GM23338 (cell line): ENCODE data around the gene ACSM4. TPM values are rescaled to one million over a fixed set of nuclear protein-coding genes. Genes with fewer than 3 reads are reported as not detected.
"Not testable (repeated sequence)": the region's sequence is repeated elsewhere in the genome, so short reads cannot be mapped to it uniquely, and the experiment has no call there.

ENCODE experiments used
- ATAC-seq: fragments of 200-7000 bp; cut with Tn5 transposase; 3 replicates; pipeline ENCODE4 v1.9.1; 2020
- DNase-seq: peaks from one replicate; pipeline ENCODE4 v3.0.0-alpha.2; 2015; ENCODE audit warnings: low spot score
- H2AFZ ChIP-seq: fragments of 200-600 bp; sonication (generic); 2 replicates; pipeline ENCODE4 v1.8.0; 2016; ENCODE audit warnings: antibody characterized with exemption, mild to moderate bottlenecking, moderate library complexity
- H3F3A ChIP-seq: fragments of 200-600 bp; sonication (generic); replicated peaks from 2 replicates; pipeline ENCODE4 v1.8.0; 2017; ENCODE audit warnings: antibody characterized with exemption, mixed run types, low read depth
- H3K27ac ChIP-seq: fragments of 200-600 bp; sonication (generic); 2 replicates; pipeline ENCODE4 v1.6.1; 2016; ENCODE audit warnings: low read depth
- H3K27me3 ChIP-seq: fragments of 200-600 bp; sonication (generic); 2 replicates; pipeline ENCODE4 v1.8.0; 2016; ENCODE audit warnings: mild to moderate bottlenecking, mixed run types, moderate library complexity; ENCODE audit not compliant: insufficient read depth
- H3K36me3 ChIP-seq: fragments of 200-600 bp; sonication (generic); 2 replicates; pipeline ENCODE4 v1.8.0; 2016; ENCODE audit warnings: mild to moderate bottlenecking; ENCODE audit not compliant: insufficient read depth
- H3K4me1 ChIP-seq: fragments of 200-600 bp; sonication (generic); 2 replicates; pipeline ENCODE4 v1.8.0; 2016; ENCODE audit warnings: mild to moderate bottlenecking, moderate library complexity; ENCODE audit not compliant: insufficient read depth
- H3K4me2 ChIP-seq: fragments of 200-600 bp; sonication (generic); 2 replicates; pipeline ENCODE4 v1.7.1; 2017; ENCODE audit warnings: mixed run types
- H3K4me3 ChIP-seq: fragments of 200-600 bp; sonication (generic); 2 replicates; pipeline ENCODE4 v1.6.1; 2016; ENCODE audit warnings: mixed run types
- H3K79me2 ChIP-seq: fragments of 200-600 bp; sonication (generic); replicated peaks from 2 replicates; pipeline ENCODE4 v1.8.0; 2017; ENCODE audit warnings: mild to moderate bottlenecking; ENCODE audit not compliant: insufficient read depth
- H3K9me2 ChIP-seq: fragments of 200-600 bp; sonication (generic); 2 replicates; pipeline ENCODE4 v1.8.0; 2017; ENCODE audit not compliant: insufficient read depth
- H4K20me1 ChIP-seq: fragments of 200-600 bp; sonication (generic); replicated peaks from 2 replicates; pipeline ENCODE4 v1.8.0; 2017; ENCODE audit warnings: mild to moderate bottlenecking; ENCODE audit not compliant: insufficient read depth
- H3K27ac Mint-ChIP-seq: 2 replicates; pipeline ENCODE4 v1.8.0; 2020; ENCODE audit warnings: inconsistent platforms, mild to moderate bottlenecking, moderate library complexity, mixed read lengths
- H3K27me3 Mint-ChIP-seq: 3 replicates; pipeline ENCODE4 v1.8.0; 2022; ENCODE audit warnings: low read depth, mild to moderate bottlenecking, moderate library complexity, mixed read lengths, inconsistent platforms; ENCODE audit not compliant: insufficient read depth, poor library complexity
- H3K36me3 Mint-ChIP-seq: 3 replicates; pipeline ENCODE4 v1.8.0; 2021; ENCODE audit warnings: low read depth, mild to moderate bottlenecking, inconsistent platforms, moderate library complexity, mixed read lengths
- H3K4me1 Mint-ChIP-seq: 3 replicates; pipeline ENCODE4 v1.8.0; 2020; ENCODE audit warnings: mild to moderate bottlenecking, inconsistent platforms, mixed read lengths
- H3K4me3 Mint-ChIP-seq: 3 replicates; pipeline ENCODE4 v1.8.0; 2021; ENCODE audit warnings: moderate library complexity, mild to moderate bottlenecking, inconsistent platforms, mixed read lengths
- H3K9me3 Mint-ChIP-seq: 3 replicates; pipeline ENCODE4 v1.8.0; 2020; ENCODE audit warnings: moderate library complexity, mild to moderate bottlenecking, inconsistent platforms, mixed read lengths
- CREB1 ChIP-seq: fragments of 250-450 bp; sonication (Bioruptor Pico); IDR thresholded peaks from 2 replicates; pipeline ENCODE4 v1.5.0; 2020; ENCODE audit warnings: low read depth, mild to moderate bottlenecking, moderate library complexity
- EZH2 ChIP-seq: fragments of 200-600 bp; sonication (generic); IDR thresholded peaks from one replicate; pipeline ENCODE4 v1.8.0; 2017; ENCODE audit warnings: antibody characterized with exemption, mild to moderate bottlenecking, low read depth; ENCODE audit not compliant: unreplicated experiment
- EZH2phosphoT487 ChIP-seq: fragments of 200-600 bp; sonication (generic); IDR thresholded peaks from one replicate; pipeline ENCODE4 v1.8.1; 2018; ENCODE audit warnings: antibody characterized with exemption; ENCODE audit not compliant: unreplicated experiment
- JUNB ChIP-seq: IDR thresholded peaks from one replicate; pipeline ENCODE4 v1.6.1; 2016; ENCODE audit warnings: antibody characterized with exemption; ENCODE audit not compliant: unreplicated experiment
- NANOG ChIP-seq: IDR thresholded peaks from 2 replicates; pipeline ENCODE4 v1.6.1; 2016; ENCODE audit warnings: antibody characterized with exemption, borderline replicate concordance
- POLR2AphosphoS5 ChIP-seq: IDR thresholded peaks from 2 replicates; pipeline ENCODE4 v1.6.1; 2016; ENCODE audit warnings: antibody characterized with exemption, low read depth
- ZNF114 ChIP-seq: fragments of 250-450 bp; sonication (Bioruptor Pico); IDR thresholded peaks from 2 replicates; pipeline ENCODE4 v1.5.0; 2020; ENCODE audit warnings: mild to moderate bottlenecking, moderate library complexity
- ZNF331 ChIP-seq: fragments of 250-450 bp; sonication (Bioruptor Pico); IDR thresholded peaks from 2 replicates; pipeline ENCODE4 v1.5.0; 2020; ENCODE audit warnings: low read depth, mild to moderate bottlenecking, moderate library complexity
- ZNF462 ChIP-seq: fragments of 250-450 bp; sonication (Bioruptor Pico); IDR thresholded peaks from 2 replicates; pipeline ENCODE4 v1.5.0; 2020; ENCODE audit warnings: mild to moderate bottlenecking, moderate library complexity
- polyA plus RNA-seq: library from polyadenylated mRNA; unstranded; fragments of >200 nt; fragmentation: Nextera tagmentation; extraction: Ambion mirVana; gene quantifications from 2 replicates; pipeline ENCODE4 v1.2.1, GENCODE V29; 2016
- total RNA-seq: library from RNA; depleted of rRNA; stranded (reverse); fragments of >200 nt; shearing (Covaris generic); gene quantifications from 2 replicates; pipeline ENCODE4 v1.2.3, GENCODE V29; 2014
- TF ChIP-seq, protein P1 (sequence below), 2 experiments: fragments of 200-600 bp in 1 of 2; sonication (generic) in 1 of 2; conservative IDR thresholded peaks; 2 replicates each; pipeline versions ENCODE4 v1.5.1 to v1.6.1; 2016 to 2017; ENCODE audit warnings: antibody characterized with exemption in 2 of 2, low read depth in 2 of 2, mild to moderate bottlenecking in 2 of 2, moderate library complexity in 1 of 2

The ACSM4 gene
- total and polyA plus RNA-seq, 2 experiments from 2014 or later: not detected

- TF ChIP-seq EZH2phosphoT487: no peak
- TF ChIP-seq, protein P1, sequence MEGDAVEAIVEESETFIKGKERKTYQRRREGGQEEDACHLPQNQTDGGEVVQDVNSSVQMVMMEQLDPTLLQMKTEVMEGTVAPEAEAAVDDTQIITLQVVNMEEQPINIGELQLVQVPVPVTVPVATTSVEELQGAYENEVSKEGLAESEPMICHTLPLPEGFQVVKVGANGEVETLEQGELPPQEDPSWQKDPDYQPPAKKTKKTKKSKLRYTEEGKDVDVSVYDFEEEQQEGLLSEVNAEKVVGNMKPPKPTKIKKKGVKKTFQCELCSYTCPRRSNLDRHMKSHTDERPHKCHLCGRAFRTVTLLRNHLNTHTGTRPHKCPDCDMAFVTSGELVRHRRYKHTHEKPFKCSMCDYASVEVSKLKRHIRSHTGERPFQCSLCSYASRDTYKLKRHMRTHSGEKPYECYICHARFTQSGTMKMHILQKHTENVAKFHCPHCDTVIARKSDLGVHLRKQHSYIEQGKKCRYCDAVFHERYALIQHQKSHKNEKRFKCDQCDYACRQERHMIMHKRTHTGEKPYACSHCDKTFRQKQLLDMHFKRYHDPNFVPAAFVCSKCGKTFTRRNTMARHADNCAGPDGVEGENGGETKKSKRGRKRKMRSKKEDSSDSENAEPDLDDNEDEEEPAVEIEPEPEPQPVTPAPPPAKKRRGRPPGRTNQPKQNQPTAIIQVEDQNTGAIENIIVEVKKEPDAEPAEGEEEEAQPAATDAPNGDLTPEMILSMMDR (conservative IDR thresholded peaks at IDR 0.05; ENCODE audit: low read depth in 2 of 2): no peak
Observed at GRCh38 chr12:7327918-7328317, 24.0 kb downstream of the ACSM4 start (continued).

- not testable (repeated sequence) for H3F3A ChIP-seq
Observed at GRCh38 chr12:7337790-7338189, 33.9 kb downstream of the ACSM4 start.

DNA sequence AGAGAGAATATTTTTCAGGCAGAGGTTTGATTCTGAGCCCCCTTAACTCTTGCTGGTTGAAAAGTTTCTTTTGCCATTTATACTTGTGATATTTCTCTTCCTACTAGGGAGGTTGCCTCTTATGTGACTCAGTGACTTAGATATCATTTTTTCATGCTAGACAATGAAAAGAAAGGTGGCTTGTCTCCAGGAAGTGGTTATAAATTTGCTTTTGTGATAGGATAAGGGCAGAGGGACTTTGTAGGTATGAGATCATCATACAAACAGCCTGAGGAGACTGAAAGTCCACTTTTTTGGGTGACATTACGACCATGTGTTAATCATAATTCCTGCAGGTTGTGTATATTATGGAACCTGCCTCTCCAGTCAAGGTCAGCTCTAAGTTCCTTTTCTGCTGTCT lies 35.8 kb downstream of the ACSM4 start:
- Histone ChIP-seq H2AFZ (no peak overlapping the region), H4K20me1 (no peaks in the 10 kb centered on the region), H3K27ac (no peak overlapping the region), H3K4me3 (no peak overlapping the region), H3K36me3 (peaks cover 8% of the 10 kb centered on the region; the same call in 1 of the 2 replicates), H3K4me2 (no peak overlapping the region), H3K79me2 (no peaks in the 10 kb centered on the region), H3F3A (no peaks in the 10 kb centered on the region), H3K4me1 (no peaks in the 10 kb centered on the region), H3K9me2 (no peaks in the 10 kb centered on the region), H3K27me3 (no peaks in the 10 kb centered on the region)
- ATAC-seq (no peak), DNase-seq (no peak)
- Mint-ChIP-seq H3K27me3 (peaks cover 1% of the 10 kb centered on the region), H3K4me3 (no peak overlapping the region), H3K27ac (no peak overlapping the region), H3K9me3 (peaks cover 39% of the 10 kb centered on the region), H3K36me3 (peaks cover 16% of the 10 kb centered on the region; the same call in 2 of the 3 replicates), H3K4me1 (no peaks in the 10 kb centered on the region)
- TF ChIP-seq ZNF331 (no peak), ZNF462 (CRISPR knock-in tag) (no peak), CREB1 (CRISPR knock-in tag) (no peak), ZNF114 (CRISPR knock-in tag) (no peak), EZH2 (no peak), NANOG (no peak), POLR2AphosphoS5 (no peak), JUNB (no peak)
- TF ChIP-seq, protein P1 (conservative IDR thresholded peaks at IDR 0.05; ENCODE audit: low read depth in 2 of 2): no peak

More at GRCh38 chr12:7337790-7338189, 33.9 kb downstream of the ACSM4 start:
- not testable (repeated sequence) for H3K4me1 Mint-ChIP-seq, H3K79me2 ChIP-seq, H3K4me2 ChIP-seq, H3K4me3 ChIP-seq, H3K27ac Mint-ChIP-seq, H3K4me1 ChIP-seq, DNase-seq, H3K27me3 Mint-ChIP-seq, H3K4me3 Mint-ChIP-seq, ATAC-seq, H3K9me2 ChIP-seq, H2AFZ ChIP-seq, H3K27ac ChIP-seq, H3K36me3 Mint-ChIP-seq, H3K27me3 ChIP-seq, H3K36me3 ChIP-seq, H4K20me1 ChIP-seq
- peaks cover 30% of the 10 kb centered on the region for H3K9me3 Mint-ChIP-seq
